Endodermal cell (in vitro differentiated cells): ENCODE measurements around the gene DOCK10. TPM values are rescaled to one million over a fixed set of nuclear protein-coding genes. Genes with fewer than 3 reads are reported as not detected.

ENCODE experiments used
- DNase-seq: peaks from one replicate; pipeline ENCODE4 v3.0.0-alpha.2; 2017
- H3K27ac ChIP-seq: 2 replicates; pipeline ENCODE4 v1.5.1; 2013; ENCODE audit warnings: mild to moderate bottlenecking, low read depth, low read length, moderate library complexity
- H3K27me3 ChIP-seq: 2 replicates; pipeline ENCODE4 v1.6.1; 2013; ENCODE audit warnings: mild to moderate bottlenecking, low read length, moderate library complexity; ENCODE audit not compliant: insufficient read depth, control insufficient read depth, poor library complexity, severe bottlenecking
- H3K36me3 ChIP-seq: 2 replicates; pipeline ENCODE4 v1.7.0; 2013; ENCODE audit warnings: mild to moderate bottlenecking, low read length, moderate library complexity; ENCODE audit not compliant: control insufficient read depth, insufficient read depth
- H3K4me1 ChIP-seq: one replicate; pipeline ENCODE4 v1.7.0; 2013; ENCODE audit warnings: low read length; ENCODE audit not compliant: control insufficient read depth, insufficient read depth
- H3K4me3 ChIP-seq: 2 replicates; pipeline ENCODE4 v1.5.1; 2013; ENCODE audit warnings: mild to moderate bottlenecking, low read length, moderate library complexity
- H3K9ac ChIP-seq: 2 replicates; pipeline ENCODE4 v1.6.1; 2013; ENCODE audit warnings: mild to moderate bottlenecking, low read length, moderate library complexity; ENCODE audit not compliant: poor library complexity, severe bottlenecking; ENCODE audit errors: extremely low read depth
- H3K9me3 ChIP-seq: 2 replicates; pipeline ENCODE4 v1.6.1; 2013; ENCODE audit warnings: mild to moderate bottlenecking, low read length, moderate library complexity; ENCODE audit not compliant: control insufficient read depth
- H3K27ac Mint-ChIP-seq: 2 replicates; pipeline ENCODE4 v1.8.0; 2020; ENCODE audit warnings: mixed read lengths
- H3K27me3 Mint-ChIP-seq: 2 replicates; pipeline ENCODE4 v1.8.0; 2021; ENCODE audit warnings: mild to moderate bottlenecking, mixed read lengths; ENCODE audit not compliant: insufficient read depth
- H3K36me3 Mint-ChIP-seq: 2 replicates; pipeline ENCODE4 v1.8.0; 2020; ENCODE audit warnings: low read depth, mixed read lengths
- H3K4me1 Mint-ChIP-seq: 2 replicates; pipeline ENCODE4 v1.8.0; 2020; ENCODE audit warnings: mixed read lengths
- H3K4me3 Mint-ChIP-seq: 2 replicates; pipeline ENCODE4 v1.8.0; 2020; ENCODE audit warnings: mild to moderate bottlenecking, moderate library complexity, mixed read lengths
- H3K9me3 Mint-ChIP-seq: 2 replicates; pipeline ENCODE4 v1.8.0; 2020; ENCODE audit warnings: mild to moderate bottlenecking, mixed read lengths
- CTCF ChIP-seq: fragments of 200-600 bp; sonication (generic); conservative IDR thresholded peaks from 2 replicates; pipeline ENCODE4 v1.5.0; 2021; ENCODE audit warnings: antibody characterized with exemption, mild to moderate bottlenecking
- WGBS, 2 experiments: methylation state at CpG; one replicate each; pipeline versions ENCODE4 v1.1.5 to v1.1.7; 2013; ENCODE audit warnings: missing lambda C conversion rate in 2 of 2, mixed read lengths in 1 of 2; ENCODE audit not compliant: insufficient coverage in 1 of 2, insufficient read length in 1 of 2; 5-methylcytosine and 5-hydroxymethylcytosine counted together
- total RNA-seq, 2 donors: library from RNA; stranded (reverse); fragmentation: NEBNext Ultra II Directional in 1 of 2; extraction: Animal tissue kit (Norgen Biotek cat#: 25700) in 1 of 2; gene quantifications; 2 replicates in 1 of 2; 3 replicates in 1 of 2; pipeline ENCODE4 v1.2.1, GENCODE V29; 2021

The DOCK10 gene
- total RNA-seq, 2 donors from 2014 or later = 0.44 to 1.4 TPM

GRCh38 chr2:224860786-224861185 lies 181.5 kb downstream of the DOCK10 start:
- Mint-ChIP-seq H3K4me1 (no peaks in the 10 kb centered on the region), H3K36me3 (no peaks in the 10 kb centered on the region), H3K4me3 (no peak overlapping the region), H3K27ac (no peak overlapping the region), H3K27me3 (no peaks in the 10 kb centered on the region), H3K9me3 (no peaks in the 10 kb centered on the region)
- no peaks in the 10 kb centered on the region for H3K27me3 ChIP-seq
- no peak overlapping the region for H3K4me3 ChIP-seq
- DNase-seq = no peak
- H3K27ac ChIP-seq = no peak overlapping the region
- H3K9ac ChIP-seq = no peak overlapping the region
- no peaks in the 10 kb centered on the region for H3K4me1 ChIP-seq
- no peaks in the 10 kb centered on the region for H3K36me3 ChIP-seq
- no peak for TF ChIP-seq CTCF
- H3K9me3 ChIP-seq = no peaks in the 10 kb centered on the region

- no peaks in the 10 kb centered on the region for H3K27me3 ChIP-seq
- no peaks in the 10 kb centered on the region for H3K9me3 Mint-ChIP-seq
- TF ChIP-seq CTCF = no peak
- H3K36me3 Mint-ChIP-seq = no peaks in the 10 kb centered on the region
- H3K27ac ChIP-seq = no peak overlapping the region
- no peaks in the 10 kb centered on the region for H3K27me3 Mint-ChIP-seq
- no peak overlapping the region for H3K4me3 Mint-ChIP-seq
- peaks cover 8% of the 10 kb centered on the region for H3K4me1 Mint-ChIP-seq
- no peaks in the 10 kb centered on the region for H3K4me1 ChIP-seq
- no peaks in the 10 kb centered on the region for H3K9me3 ChIP-seq
- DNase-seq = no peak
- no peak overlapping the region for H3K27ac Mint-ChIP-seq
- no peaks in the 10 kb centered on the region for H3K36me3 ChIP-seq
- no peak overlapping the region for H3K4me3 ChIP-seq
- no peak overlapping the region for H3K9ac ChIP-seq
- WGBS, 2 experiments = 93 to 98% methylated on average over 11 of the region's 12 CpGs
Measured at GRCh38 chr2:224851811-224852210, 190.5 kb downstream of the DOCK10 start.

GRCh38 chr2:224850081-224850480 lies 192.2 kb downstream of the DOCK10 start:
- no peaks in the 10 kb centered on the region for H3K9me3 ChIP-seq
- H3K9me3 Mint-ChIP-seq = no peaks in the 10 kb centered on the region
- no peak overlapping the region for H3K27ac Mint-ChIP-seq
- H3K9ac ChIP-seq = no peak overlapping the region
- H3K4me1 Mint-ChIP-seq = peaks cover 8% of the 10 kb centered on the region
- H3K27me3 ChIP-seq = no peaks in the 10 kb centered on the region
- no peaks in the 10 kb centered on the region for H3K36me3 ChIP-seq
- H3K27ac ChIP-seq = no peak overlapping the region
- no peaks in the 10 kb centered on the region for H3K4me1 ChIP-seq
- no peaks in the 10 kb centered on the region for H3K27me3 Mint-ChIP-seq
- no peak overlapping the region for H3K4me3 Mint-ChIP-seq
- 100% methylated on average over 1 of the region's 1 CpG; no CpG with 5 or more reads in 1 of the 2 experiments for WGBS, 2 experiments
- DNase-seq = no peak
- no peak overlapping the region for H3K4me3 ChIP-seq
- TF ChIP-seq CTCF = no peak
- H3K36me3 Mint-ChIP-seq = no peaks in the 10 kb centered on the region
